ENCODE measurements around the gene PRR20G. TPM values are rescaled to one million over a fixed set of nuclear protein-coding genes. Genes with fewer than 3 reads are reported as not detected.
"Not testable (repeated sequence)": the region's sequence is repeated elsewhere in the genome, so short reads cannot be mapped to it uniquely, and the experiment has no call there.

PRR20G gene
- total RNA-seq, 1 donor from 2014 or later: not detected

- intact Hi-C loops (cut with micrococcal nuclease): no loop called here
These were observed 11.4 kb upstream of the PRR20G start for GRCh38 chr3:127299276-127299675.

- intact Hi-C loops (cut with micrococcal nuclease): no loop called here
These were observed 9.1 kb upstream of the PRR20G start for GRCh38 chr3:127296959-127297358.

GRCh38 chr3:127296166-127296565 is 8.3 kb upstream of the PRR20G start:
- intact Hi-C loops (cut with micrococcal nuclease): no loop called here

GRCh38 chr3:127293650-127294049 is 5.8 kb upstream of the PRR20G start:
- intact Hi-C loops (cut with micrococcal nuclease): not testable (repeated sequence)

DNA sequence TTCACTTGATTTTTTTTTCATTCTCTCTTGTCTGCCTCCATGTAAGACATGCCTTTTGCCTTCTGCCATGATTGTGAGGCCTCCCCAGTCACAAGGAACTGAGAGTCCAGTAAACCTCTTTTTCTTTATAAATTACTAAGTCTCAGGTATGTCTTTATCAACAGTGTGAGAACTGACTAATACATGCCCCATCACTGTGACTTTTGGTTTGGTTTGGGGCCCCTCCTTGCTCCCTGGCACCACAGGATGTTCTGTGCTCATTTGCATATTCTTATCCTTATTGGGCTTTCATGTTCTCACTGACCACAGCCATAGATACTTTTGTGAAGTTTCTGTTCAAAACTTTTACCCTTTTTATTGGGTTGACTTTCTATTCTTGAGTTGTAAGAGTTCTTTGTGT is 3.8 kb upstream of the PRR20G start:
- intact Hi-C loops (cut with micrococcal nuclease): no loop called here

DNA sequence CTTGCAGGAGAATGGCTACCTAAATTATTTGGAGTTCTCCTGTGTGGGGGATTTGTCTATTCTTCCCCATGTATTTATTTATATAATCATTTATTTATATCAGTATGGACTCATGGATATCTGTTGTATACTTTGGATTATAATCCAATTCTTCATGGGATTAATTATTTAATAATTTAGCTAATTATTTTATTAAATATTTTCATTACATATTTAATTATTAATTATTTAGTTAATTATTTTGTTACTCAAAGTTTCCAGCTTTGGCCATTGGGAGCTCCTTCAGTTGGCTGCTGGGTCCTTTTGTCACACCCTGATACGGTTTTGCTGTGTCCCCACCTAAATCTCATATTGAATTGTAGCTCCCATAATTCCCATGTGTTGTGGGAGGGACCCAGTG is 3.3 kb upstream of the PRR20G start:
- intact Hi-C loops (cut with micrococcal nuclease): no loop called here

DNA sequence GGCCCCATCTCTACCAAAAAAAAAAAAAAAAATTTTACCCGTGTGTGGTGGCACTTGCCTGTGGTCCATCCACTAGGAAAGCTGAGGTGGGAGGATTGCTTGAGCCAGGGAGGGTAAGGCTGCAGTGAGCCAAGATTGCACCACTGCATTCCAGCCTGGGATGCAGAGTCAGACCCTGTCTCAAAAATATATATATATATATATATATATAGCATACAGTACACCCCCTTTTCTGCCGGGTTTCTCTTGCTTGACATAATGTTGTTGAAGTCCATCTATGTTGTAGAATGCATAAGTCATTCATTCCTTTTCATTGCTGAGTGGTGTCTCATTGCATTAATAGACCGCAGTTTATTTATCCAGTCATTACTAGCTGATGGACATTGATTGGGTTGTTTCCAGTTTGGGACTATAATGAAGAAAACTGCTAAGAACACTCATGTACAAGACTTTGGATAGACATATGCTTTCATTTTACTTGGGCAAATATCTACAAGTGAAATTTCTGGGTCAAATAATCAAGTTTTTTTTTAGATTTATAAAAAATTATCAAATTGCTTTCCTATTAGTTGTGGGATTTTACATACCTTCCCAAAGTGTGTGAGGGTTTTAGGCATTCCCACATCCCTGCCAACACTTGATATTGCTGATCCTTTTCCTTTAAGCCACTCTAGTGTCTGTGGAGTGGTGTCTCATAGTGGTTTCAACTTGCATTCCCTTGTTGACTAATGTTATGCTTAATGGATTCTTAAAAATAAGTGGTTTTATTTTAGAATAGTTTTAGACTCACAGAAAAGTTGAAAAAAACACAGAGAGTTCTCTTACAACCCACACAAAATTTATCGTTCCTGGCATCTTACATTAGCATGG is 2.1 kb upstream of the PRR20G start:
- intact Hi-C loops (cut with micrococcal nuclease): no loop called here

DNA sequence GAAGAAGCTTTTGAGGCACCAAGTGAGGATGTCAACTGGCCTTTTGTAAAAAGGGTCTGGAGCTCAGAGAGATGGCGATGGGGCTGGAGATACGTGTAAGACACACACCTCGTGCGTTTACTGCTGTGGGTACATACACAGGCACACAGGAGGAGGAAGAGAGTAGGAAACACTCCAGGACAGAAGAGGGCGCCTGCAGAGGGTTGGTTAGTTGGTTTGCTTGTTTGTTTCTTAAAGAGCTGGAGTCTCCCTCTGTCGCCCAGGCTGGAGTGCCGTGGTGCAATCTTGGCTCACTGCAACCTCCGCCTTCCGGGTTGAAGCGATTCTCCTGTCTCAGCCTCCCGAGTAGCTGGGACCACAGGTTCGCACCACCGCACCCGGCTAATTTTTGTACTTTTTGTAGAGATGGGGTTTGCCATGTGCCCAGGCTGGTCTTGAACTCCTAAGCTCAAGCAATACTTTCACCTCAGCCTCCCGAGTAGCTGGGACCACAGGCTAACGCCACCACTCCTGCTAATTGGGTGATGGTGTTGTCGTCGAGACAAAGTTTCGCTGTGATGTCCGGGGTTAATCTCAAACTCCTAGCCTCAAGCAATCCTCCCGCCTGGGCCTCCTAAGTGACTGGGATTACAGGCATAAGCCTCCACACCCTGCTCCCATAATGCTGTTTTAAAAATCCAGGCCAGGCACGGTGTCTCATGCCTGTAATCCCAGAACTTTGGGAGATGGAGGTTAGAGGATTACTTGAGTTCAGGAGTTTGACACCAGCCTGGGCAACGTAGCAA is 1.3 kb upstream of the PRR20G start:
- intact Hi-C loops (cut with micrococcal nuclease): no loop called here

- intact Hi-C loops (cut with micrococcal nuclease): no loop called here
These were observed 497 bp upstream of the PRR20G start for GRCh38 chr3:127288343-127288742.

- intact Hi-C loops (cut with micrococcal nuclease): no loop called here
These were observed 1.2 kb downstream of the PRR20G start for GRCh38 chr3:127286571-127287140.

- intact Hi-C loops (cut with micrococcal nuclease): no loop called here
These were observed 3.6 kb downstream of the PRR20G start for GRCh38 chr3:127284258-127284657.

GRCh38 chr3:127277561-127277960 is 10.3 kb downstream of the PRR20G start:
- intact Hi-C loops (cut with micrococcal nuclease): no loop called here

- intact Hi-C loops (cut with micrococcal nuclease): no loop called here
These were observed 10.9 kb downstream of the PRR20G start for GRCh38 chr3:127276995-127277394.

DNA sequence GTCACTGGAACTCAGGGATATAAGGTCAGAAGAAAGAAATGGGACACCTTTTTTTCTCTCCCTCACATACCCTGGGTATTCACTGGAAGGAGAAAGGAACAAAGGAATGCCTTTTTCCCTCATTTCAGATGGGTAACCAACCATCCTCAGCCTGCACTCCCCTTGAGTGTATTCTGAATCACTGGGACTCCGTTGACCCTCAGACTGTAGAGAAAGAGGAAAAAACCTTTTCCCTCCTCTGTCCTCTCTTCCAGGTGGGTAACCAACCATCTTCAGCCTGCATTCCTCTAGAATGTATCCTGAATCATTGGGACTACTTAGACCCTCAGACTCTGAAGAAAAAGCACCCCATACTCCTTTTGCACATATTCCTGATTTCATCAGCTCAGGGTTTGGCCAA is 11.4 kb downstream of the PRR20G start:
- intact Hi-C loops (cut with micrococcal nuclease): no loop called here

DNA sequence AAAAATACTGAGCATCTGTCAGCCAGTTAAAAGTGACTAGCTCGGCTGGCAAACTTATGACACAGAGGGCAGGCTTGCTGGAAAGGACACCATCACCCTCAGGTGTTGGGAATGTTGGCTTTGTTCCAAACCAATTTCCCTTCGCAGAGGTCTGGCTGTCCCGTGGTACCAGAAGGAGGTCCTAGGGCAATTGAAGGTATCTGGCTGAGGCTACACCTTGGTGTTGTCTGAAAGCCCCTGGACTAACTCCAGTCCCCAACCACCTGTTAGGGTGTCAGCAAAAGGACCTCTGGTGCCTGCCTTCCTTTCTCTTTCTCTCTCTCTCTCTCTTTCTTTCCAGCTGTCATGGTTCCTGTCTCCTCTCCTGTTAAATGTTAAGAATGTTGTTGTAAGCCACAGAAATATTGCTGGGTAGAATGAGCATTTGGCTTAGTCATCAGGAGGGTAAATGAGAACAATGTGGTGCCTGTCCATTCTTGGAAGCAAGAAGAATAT is 12.5 kb downstream of the PRR20G start:
- intact Hi-C loops (cut with micrococcal nuclease): no loop called here

GRCh38 chr3:127274200-127274760 is 13.6 kb downstream of the PRR20G start:
- intact Hi-C loops (cut with micrococcal nuclease): no loop called here

GRCh38 chr3:127273206-127273605 is 14.6 kb downstream of the PRR20G start:
- intact Hi-C loops (cut with micrococcal nuclease): no loop called here

DNA sequence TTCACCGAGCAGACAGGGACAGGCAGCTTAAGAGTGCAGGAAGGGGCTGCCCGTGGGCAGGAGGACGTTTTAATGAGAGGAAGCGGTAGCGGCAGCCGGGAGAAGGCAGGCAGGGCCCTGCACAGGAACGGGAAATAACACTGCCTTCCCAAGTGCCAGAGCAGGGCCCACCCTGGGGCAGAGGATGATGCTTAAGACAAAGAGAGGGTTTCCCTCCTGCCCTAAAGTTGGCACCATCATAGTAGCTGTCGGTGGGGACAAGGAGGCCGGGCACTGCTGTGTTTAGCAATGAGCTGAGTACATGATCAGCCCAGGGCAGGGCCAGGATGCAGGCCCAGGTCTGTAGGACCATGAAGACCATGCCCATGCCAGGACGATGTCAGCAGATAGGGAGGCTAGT is 21.7 kb downstream of the PRR20G start:
- intact Hi-C loops (cut with micrococcal nuclease): no loop called here

GRCh38 chr3:127265581-127265981 is 22.3 kb downstream of the PRR20G start:
- intact Hi-C loops (cut with micrococcal nuclease): no loop called here

- intact Hi-C loops (cut with micrococcal nuclease): no loop called here
These were observed 22.9 kb downstream of the PRR20G start for GRCh38 chr3:127264794-127265514.

DNA sequence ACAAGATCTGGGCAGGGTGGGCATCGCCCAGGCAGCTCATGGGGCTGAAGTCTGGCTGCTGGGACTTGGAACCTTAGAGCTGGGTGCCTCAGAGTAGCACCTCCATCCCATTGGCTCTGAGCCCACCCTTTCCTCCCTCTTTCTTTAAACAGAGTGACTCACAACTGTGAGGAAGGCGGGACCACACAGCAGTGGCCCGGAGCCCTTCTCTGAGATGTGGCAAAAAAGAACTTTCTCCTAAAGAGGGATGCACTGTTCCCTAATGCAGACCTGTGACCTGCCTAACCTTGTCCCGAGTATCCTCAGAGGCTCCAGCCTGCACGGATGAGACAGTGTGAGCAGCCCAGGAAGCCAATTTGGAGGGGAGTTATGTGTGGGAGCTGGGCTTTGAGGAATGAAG is 23.6 kb downstream of the PRR20G start:
- intact Hi-C loops (cut with micrococcal nuclease): no loop called here
